Neural progenitor cell (in vitro differentiated cells): ENCODE measurements around the gene MARCHF4. TPM values are rescaled to one million over a fixed set of nuclear protein-coding genes. Genes with fewer than 3 reads are reported as not detected.

Source experiments
- DNase-seq: peaks from one replicate; pipeline ENCODE4 v3.0.0-alpha.2; 2016; ENCODE audit warnings: low spot score
- H2AFZ ChIP-seq: fragments of 200-600 bp; sonication (generic); replicated peaks from 2 replicates; pipeline ENCODE4 v1.6.1; 2016; ENCODE audit warnings: antibody characterized with exemption
- H3F3A ChIP-seq: fragments of 200-600 bp; sonication (generic); 2 replicates; pipeline ENCODE4 v1.6.1; 2016; ENCODE audit warnings: antibody characterized with exemption, low read depth
- H3K27ac ChIP-seq: fragments of 200-600 bp; sonication (generic); 2 replicates; pipeline ENCODE4 v1.5.1; 2016; ENCODE audit warnings: mild to moderate bottlenecking
- H3K27me3 ChIP-seq: fragments of 200-600 bp; sonication (generic); 2 replicates; pipeline ENCODE4 v1.6.1; 2016; ENCODE audit warnings: mild to moderate bottlenecking, moderate library complexity
- H3K36me3 ChIP-seq: fragments of 200-600 bp; sonication (generic); 2 replicates; pipeline ENCODE4 v1.5.1; 2016
- H3K4me1 ChIP-seq: fragments of 200-600 bp; sonication (generic); 2 replicates; pipeline ENCODE4 v1.6.1; 2016; ENCODE audit warnings: mixed run types
- H3K4me2 ChIP-seq: fragments of 200-600 bp; sonication (generic); 2 replicates; pipeline ENCODE4 v1.6.1; 2016
- H3K4me3 ChIP-seq: fragments of 200-600 bp; sonication (generic); 2 replicates; pipeline ENCODE4 v1.5.1; 2016
- H3K79me2 ChIP-seq: fragments of 200-600 bp; sonication (generic); 2 replicates; pipeline ENCODE4 v1.6.1; 2016; ENCODE audit warnings: low read depth
- H3K9ac ChIP-seq: fragments of 200-600 bp; sonication (generic); 2 replicates; pipeline ENCODE4 v1.6.1; 2016
- H3K9me3 ChIP-seq: fragments of 200-600 bp; sonication (generic); 2 replicates; pipeline ENCODE4 v1.5.1; 2016; ENCODE audit warnings: low read depth
- H4K20me1 ChIP-seq: fragments of 200-600 bp; sonication (generic); 2 replicates; pipeline ENCODE4 v1.6.1; 2016; ENCODE audit warnings: low read depth
- H3K27ac Mint-ChIP-seq: 3 replicates; pipeline ENCODE4 v1.8.0; 2021; ENCODE audit warnings: mixed read lengths
- H3K27me3 Mint-ChIP-seq: 2 replicates; pipeline ENCODE4 v1.8.0; 2022; ENCODE audit warnings: low read depth, mild to moderate bottlenecking, inconsistent platforms, moderate library complexity, mixed read lengths; ENCODE audit not compliant: insufficient read depth
- H3K36me3 Mint-ChIP-seq: 3 replicates; pipeline ENCODE4 v1.8.0; 2021; ENCODE audit warnings: mixed read lengths
- H3K4me1 Mint-ChIP-seq: 3 replicates; pipeline ENCODE4 v1.8.0; 2021; ENCODE audit warnings: mixed read lengths
- H3K4me3 Mint-ChIP-seq: 3 replicates; pipeline ENCODE4 v1.8.0; 2021; ENCODE audit warnings: mild to moderate bottlenecking, moderate library complexity, mixed read lengths
- H3K9me3 Mint-ChIP-seq: 3 replicates; pipeline ENCODE4 v1.8.0; 2020; ENCODE audit warnings: mixed read lengths
- CTCF ChIP-seq: fragments of 200-600 bp; sonication (generic); IDR thresholded peaks from 2 replicates; pipeline ENCODE4 v1.5.1; 2017; ENCODE audit warnings: antibody characterized with exemption, mild to moderate bottlenecking
- EZH2 ChIP-seq: fragments of 200-600 bp; sonication (generic); IDR thresholded peaks from 2 replicates; pipeline ENCODE4 v1.6.1; 2017; ENCODE audit warnings: antibody characterized with exemption, mild to moderate bottlenecking, moderate library complexity
- EZH2phosphoT487 ChIP-seq: fragments of 200-600 bp; sonication (generic); IDR thresholded peaks from 2 replicates; pipeline ENCODE4 v1.6.1; 2017; ENCODE audit warnings: antibody characterized with exemption
- total RNA-seq: library from RNA; depleted of rRNA; stranded (reverse); fragments of >200 nt; gene quantifications from 2 replicates; pipeline ENCODE4 v1.2.3, GENCODE V29; 2015; ENCODE audit warnings: low replicate concordance

Gene MARCHF4
- total RNA-seq, 1 donor from 2014 or later, result 0.26 TPM

GRCh38 chr2:216344206-216344949 lies 27.9 kb downstream of the MARCHF4 start:
- no peaks in the 10 kb centered on the region for H3K36me3 Mint-ChIP-seq
- H3K4me1 Mint-ChIP-seq, result peaks cover 44% of the 10 kb centered on the region
- H3F3A ChIP-seq, result peaks cover 27% of the 10 kb centered on the region
- H3K79me2 ChIP-seq, result no peaks in the 10 kb centered on the region
- H3K9me3 ChIP-seq, result no peaks in the 10 kb centered on the region
- no peak overlapping the region for H3K27ac Mint-ChIP-seq
- H3K36me3 ChIP-seq, result no peaks in the 10 kb centered on the region
- no peaks in the 10 kb centered on the region for H4K20me1 ChIP-seq
- no peak overlapping the region for H3K4me3 ChIP-seq
- DNase-seq, result no peak
- no peak overlapping the region for H3K9ac ChIP-seq
- no peak overlapping the region for H2AFZ ChIP-seq
- H3K4me2 ChIP-seq, result no peak overlapping the region
- H3K27me3 Mint-ChIP-seq, result peaks cover under 1% of the 10 kb centered on the region
- H3K27me3 ChIP-seq, result no peaks in the 10 kb centered on the region
- TF ChIP-seq EZH2 (no peak), CTCF (no peak), EZH2phosphoT487 (no peak)
- H3K9me3 Mint-ChIP-seq, result no peaks in the 10 kb centered on the region
- peaks cover 45% of the 10 kb centered on the region for H3K4me1 ChIP-seq
- H3K27ac ChIP-seq, result no peak overlapping the region
- H3K4me3 Mint-ChIP-seq, result no peak overlapping the region

- no peak overlapping the region for H3K4me2 ChIP-seq
- no peak overlapping the region for H3K27ac ChIP-seq
- H2AFZ ChIP-seq, result no peak overlapping the region
- peaks cover 27% of the 10 kb centered on the region for H3F3A ChIP-seq
- H3K9ac ChIP-seq, result no peak overlapping the region
- no peaks in the 10 kb centered on the region for H3K36me3 ChIP-seq
- H4K20me1 ChIP-seq, result no peaks in the 10 kb centered on the region
- no peak overlapping the region for H3K4me3 Mint-ChIP-seq
- peaks cover 38% of the 10 kb centered on the region for H3K4me1 Mint-ChIP-seq
- DNase-seq, result no peak
- peaks cover 43% of the 10 kb centered on the region for H3K4me1 ChIP-seq
- no peak overlapping the region for H3K4me3 ChIP-seq
- H3K79me2 ChIP-seq, result no peaks in the 10 kb centered on the region
- no peaks in the 10 kb centered on the region for H3K9me3 ChIP-seq
- no peaks in the 10 kb centered on the region for H3K9me3 Mint-ChIP-seq
- H3K27ac Mint-ChIP-seq, result no peak overlapping the region
- TF ChIP-seq EZH2phosphoT487 (no peak), CTCF (no peak), EZH2 (no peak)
- H3K27me3 Mint-ChIP-seq, result no peaks in the 10 kb centered on the region
- H3K36me3 Mint-ChIP-seq, result no peaks in the 10 kb centered on the region
- no peaks in the 10 kb centered on the region for H3K27me3 ChIP-seq
These were observed 28.9 kb downstream of the MARCHF4 start for GRCh38 chr2:216343221-216343980.

- H3K4me1 ChIP-seq, result peaks cover 43% of the 10 kb centered on the region
- H3K4me3 ChIP-seq, result no peak overlapping the region
- H3K9me3 ChIP-seq, result no peaks in the 10 kb centered on the region
- H3K9ac ChIP-seq, result no peak overlapping the region
- H2AFZ ChIP-seq, result no peak overlapping the region
- Mint-ChIP-seq H3K4me1 (peaks cover 35% of the 10 kb centered on the region), H3K36me3 (no peaks in the 10 kb centered on the region), H3K9me3 (no peaks in the 10 kb centered on the region), H3K4me3 (no peak overlapping the region), H3K27ac (no peak overlapping the region), H3K27me3 (no peaks in the 10 kb centered on the region)
- no peaks in the 10 kb centered on the region for H4K20me1 ChIP-seq
- peaks cover 27% of the 10 kb centered on the region for H3F3A ChIP-seq
- no peaks in the 10 kb centered on the region for H3K79me2 ChIP-seq
- DNase-seq, result no peak
- no peaks in the 10 kb centered on the region for H3K27me3 ChIP-seq
- no peak overlapping the region for H3K27ac ChIP-seq
- H3K36me3 ChIP-seq, result no peaks in the 10 kb centered on the region
- peak overlapping the region; percentile 65 for H3K4me2 ChIP-seq
- TF ChIP-seq EZH2 (no peak), EZH2phosphoT487 (no peak)
These were observed 31.2 kb downstream of the MARCHF4 start for GRCh38 chr2:216341121-216341520.

- Histone ChIP-seq H3K4me3 (no peak overlapping the region), H4K20me1 (no peaks in the 10 kb centered on the region), H3K27me3 (no peaks in the 10 kb centered on the region), H3K36me3 (no peaks in the 10 kb centered on the region), H3K9me3 (no peaks in the 10 kb centered on the region), H3K4me1 (peaks cover 37% of the 10 kb centered on the region), H3K79me2 (no peaks in the 10 kb centered on the region), H2AFZ (peak overlapping the region; percentile 65), H3K4me2 (peak overlapping the region; percentile 65), H3K27ac (peak overlapping the region; percentile 90), H3K9ac (no peak overlapping the region), H3F3A (peaks cover 27% of the 10 kb centered on the region)
- H3K36me3 Mint-ChIP-seq, result no peaks in the 10 kb centered on the region
- no peaks in the 10 kb centered on the region for H3K9me3 Mint-ChIP-seq
- peak overlapping the region; percentile 21 for H3K4me3 Mint-ChIP-seq
- DNase-seq, result no peak
- TF ChIP-seq EZH2 (no peak), EZH2phosphoT487 (no peak), CTCF (no peak)
- peaks cover 34% of the 10 kb centered on the region for H3K4me1 Mint-ChIP-seq
- no peaks in the 10 kb centered on the region for H3K27me3 Mint-ChIP-seq
- peak overlapping the region; percentile 80 for H3K27ac Mint-ChIP-seq
These were observed 32.0 kb downstream of the MARCHF4 start for GRCh38 chr2:216340280-216340631.
